Right hindlimb (tissue), 1 donor: ENCODE results near the gene MTHFD1L.

Source experiments
- DNase-seq: peaks from one replicate; pipeline ENCODE4 v3.0.0-alpha.2; 2018

Gene MTHFD1L

GRCh38 chr6:151128763-151129370, 263.4 kb downstream of the MTHFD1L start:
- DNase-seq, result no peak

GRCh38 chr6:151130329-151130728, 264.8 kb downstream of the MTHFD1L start:
- no peak for DNase-seq

GRCh38 chr6:151131324-151132007, 266.0 kb downstream of the MTHFD1L start:
- peak; percentile 51 for DNase-seq

- peak; percentile 57 for DNase-seq
Measured at GRCh38 chr6:151136141-151136755, 270.7 kb downstream of the MTHFD1L start.

- no peak for DNase-seq
Measured at GRCh38 chr6:151137542-151137941, 272.0 kb downstream of the MTHFD1L start.

- DNase-seq, result no peak
Measured at GRCh38 chr6:151139524-151139923, 274.0 kb downstream of the MTHFD1L start.

- DNase-seq, result no peak
Measured at GRCh38 chr6:151140767-151141166, 275.3 kb downstream of the MTHFD1L start.

GRCh38 chr6:151141685-151142084, 276.2 kb downstream of the MTHFD1L start:
- no peak for DNase-seq

GRCh38 chr6:151142676-151143075, 277.2 kb downstream of the MTHFD1L start:
- no peak for DNase-seq

- DNase-seq, result no peak
Measured at GRCh38 chr6:151143337-151143736, 277.8 kb downstream of the MTHFD1L start.

- DNase-seq, result no peak
Measured at GRCh38 chr6:151143806-151144205, 278.3 kb downstream of the MTHFD1L start.

- no peak for DNase-seq
Measured at GRCh38 chr6:151147118-151147832, 281.8 kb downstream of the MTHFD1L start.

- DNase-seq, result no peak
Measured at GRCh38 chr6:151148111-151148510, 282.6 kb downstream of the MTHFD1L start.

GRCh38 chr6:151149793-151150192, 284.3 kb downstream of the MTHFD1L start:
- DNase-seq, result no peak
